Activated CD4-positive, alpha-beta T cell treated with anti-CD3 and anti-CD28 coated beads, Interleukin-2, amount 50 U/mL, for 1 hour (primary cell): ENCODE data around the gene TJP1.
"Not testable (repeated sequence)": the region's sequence is repeated elsewhere in the genome, so short reads cannot be mapped to it uniquely, and the experiment has no call there.

Experiments
- DNase-seq: peaks from one replicate; pipeline ENCODE4 v3.0.0-alpha.2; 2020

TJP1 gene

GRCh38 chr15:29795610-29796009 is 26.7 kb downstream of the TJP1 start:
- DNase-seq, result no peak

- no peak for DNase-seq
These were observed 29.7 kb downstream of the TJP1 start for GRCh38 chr15:29792426-29793159.

GRCh38 chr15:29790607-29791006 is 31.7 kb downstream of the TJP1 start:
- DNase-seq, result no peak

- DNase-seq, result no peak
These were observed 32.4 kb downstream of the TJP1 start for GRCh38 chr15:29789871-29790270.

- no peak for DNase-seq
These were observed 33.7 kb downstream of the TJP1 start for GRCh38 chr15:29788433-29789034.

- no peak for DNase-seq
These were observed 34.5 kb downstream of the TJP1 start for GRCh38 chr15:29787767-29788166.

GRCh38 chr15:29785642-29786041 is 36.6 kb downstream of the TJP1 start:
- DNase-seq, result no peak

- DNase-seq, result no peak
These were observed 37.1 kb downstream of the TJP1 start for GRCh38 chr15:29785136-29785535.

- no peak for DNase-seq
These were observed 37.9 kb downstream of the TJP1 start for GRCh38 chr15:29784413-29784812.

GRCh38 chr15:29782816-29783215 is 39.5 kb downstream of the TJP1 start:
- not testable (repeated sequence) for DNase-seq

GRCh38 chr15:29778382-29778781 is 43.9 kb downstream of the TJP1 start:
- no peak for DNase-seq

GRCh38 chr15:29776859-29777258 is 45.4 kb downstream of the TJP1 start:
- DNase-seq, result no peak

- DNase-seq, result no peak
These were observed 47.4 kb downstream of the TJP1 start for GRCh38 chr15:29774900-29775299.

GRCh38 chr15:29773816-29774215 is 48.5 kb downstream of the TJP1 start:
- no peak for DNase-seq

GRCh38 chr15:29773000-29773399 is 49.3 kb downstream of the TJP1 start:
- no peak for DNase-seq

- no peak for DNase-seq
These were observed 51.5 kb downstream of the TJP1 start for GRCh38 chr15:29770796-29771195.

GRCh38 chr15:29765898-29766527 is 56.3 kb downstream of the TJP1 start:
- no peak for DNase-seq

GRCh38 chr15:29765234-29765841 is 56.9 kb downstream of the TJP1 start:
- no peak for DNase-seq

GRCh38 chr15:29759596-29759995 is 62.7 kb downstream of the TJP1 start:
- no peak for DNase-seq

- no peak for DNase-seq
These were observed 65.7 kb downstream of the TJP1 start for GRCh38 chr15:29756358-29757267.

GRCh38 chr15:29754009-29754408 is 68.3 kb downstream of the TJP1 start:
- not testable (repeated sequence) for DNase-seq

- DNase-seq, result no peak
These were observed 68.8 kb downstream of the TJP1 start for GRCh38 chr15:29753506-29753905.

GRCh38 chr15:29750754-29751153 is 71.5 kb downstream of the TJP1 start:
- no peak for DNase-seq
